Lower leg skin (tissue), 4 donors: Measurements from ENCODE around the gene MTA1. TPM values are rescaled to one million over a fixed set of nuclear protein-coding genes. Genes with fewer than 3 reads are reported as not detected.

Experiments
- DNase-seq, 2 donors: peaks; one replicate each; pipeline ENCODE4 v3.0.0-alpha.2; 2019; ENCODE audit warnings: low spot score in 2 of 2
- H3K4me3 ChIP-seq: fragments of 200-600 bp; sonication (generic); 2 replicates; pipeline ENCODE4 v1.5.1; 2017; ENCODE audit warnings: mild to moderate bottlenecking, low read depth; ENCODE audit not compliant: poor library complexity, severe bottlenecking
- CTCF ChIP-seq, 3 donors: fragments of 450-650 bp; IDR thresholded peaks; one replicate each; pipeline ENCODE4 v1.5.1; 2016; ENCODE audit warnings: antibody characterized with exemption in 3 of 3, mild to moderate bottlenecking in 3 of 3, moderate library complexity in 2 of 3
- POLR2A ChIP-seq, 2 donors: fragments of 450-650 bp; IDR thresholded peaks; one replicate each; pipeline ENCODE4 v1.6.1; 2016 to 2017; ENCODE audit warnings: antibody characterized with exemption in 2 of 2, mild to moderate bottlenecking in 1 of 2, moderate library complexity in 1 of 2
- WGBS, 2 donors: methylation state at CpG; one replicate each; pipeline ENCODE4 v1.1.5; 2018; 5-methylcytosine and 5-hydroxymethylcytosine counted together
- intact Hi-C: fragments of 100-400 bp; cut with DNase I; formaldehyde crosslinking; loops from one replicate; pipeline ENCODE4 v1.15.0; 2023; ENCODE audit warnings: low total_unique reads
- total RNA-seq, 4 donors: library from RNA; depleted of rRNA; stranded (reverse); fragments of >200 nt; gene quantifications; one replicate each; pipeline ENCODE4 v1.1.0, GENCODE V29; 2016

Gene MTA1
- total RNA-seq, result 10 to 100 TPM; 39.3 to 56.7 (median 46.4) TPM

GRCh38 chr14:105419195-105420091 is at the start of gene MTA1:
Gene MTA1 (plus strand): TSS chr14:105419827. CDS start chr14:105420036, 209 bp downstream.
- peak in 1 of 2 donors; percentile 84 for DNase-seq
- intact Hi-C loops, result no loop called here
- TF ChIP-seq CTCF (IDR thresholded peaks at IDR 0.05) (no peak), POLR2A (IDR thresholded peaks at IDR 0.05) (no peak)
- H3K4me3 ChIP-seq, result peak within 1 kb of the TSS; percentile 47
- WGBS, 2 donors, result 1 to 9% methylated on average over 28 to 31 of the region's 96 CpGs

GRCh38 chr14:105374389-105374788 is 45.2 kb upstream of the MTA1 start:
- intact Hi-C loops, result loop anchor here (10.0 kb wide), 1 partner anchor 120 kb away; the partner anchor contains the start of gene TEDC1
- no peak overlapping the region for H3K4me3 ChIP-seq
- TF ChIP-seq CTCF (IDR thresholded peaks at IDR 0.05), result no peak
- TF ChIP-seq POLR2A (IDR thresholded peaks at IDR 0.05), result no peak
- DNase-seq, result no peak
- WGBS, 2 donors, result 58 to 63% methylated on average over 11 of the region's 11 CpGs

- intact Hi-C loops, result loop anchor here (10.0 kb wide), 1 partner anchor 119 kb away; the partner anchor contains the start of gene TEDC1
- 65 to 76% methylated on average over 4 of the region's 4 CpGs for WGBS, 2 donors
- no peak for DNase-seq
- TF ChIP-seq POLR2A (IDR thresholded peaks at IDR 0.05), result no peak
- no peak for TF ChIP-seq CTCF (IDR thresholded peaks at IDR 0.05)
- no peak overlapping the region for H3K4me3 ChIP-seq
These were observed 44.0 kb upstream of the MTA1 start for GRCh38 chr14:105375635-105376057.

GRCh38 chr14:105376521-105377440 is 42.8 kb upstream of the MTA1 start:
- WGBS, 2 donors, result 82 to 88% methylated on average over 21 to 34 of the region's 34 CpGs
- DNase-seq, result no peak
- no peak for TF ChIP-seq CTCF (IDR thresholded peaks at IDR 0.05)
- TF ChIP-seq POLR2A (IDR thresholded peaks at IDR 0.05), result no peak
- intact Hi-C loops, result loop anchor here (10.0 kb wide), 1 partner anchor 118 kb away; the partner anchor contains the start of gene TEDC1
- H3K4me3 ChIP-seq, result no peak overlapping the region

GRCh38 chr14:105377555-105378182 is 42.0 kb upstream of the MTA1 start:
- WGBS, 2 donors, result 89 to 92% methylated on average over 14 to 23 of the region's 23 CpGs
- DNase-seq, result no peak
- TF ChIP-seq POLR2A (IDR thresholded peaks at IDR 0.05) (no peak), CTCF (IDR thresholded peaks at IDR 0.05) (no peak)
- intact Hi-C loops, result loop anchor here (10.0 kb wide), 1 partner anchor 117 kb away; the partner anchor contains the start of gene TEDC1
- H3K4me3 ChIP-seq, result no peak overlapping the region
